Gastroesophageal sphincter (tissue), 3 donors: ENCODE results near the gene WIPF1.

Experiments
- EP300 ChIP-seq: sonication (generic); formaldehyde crosslinking; IDR thresholded peaks from one replicate; pipeline ENCODE4 v1.6.1; 2017; ENCODE audit warnings: antibody characterized with exemption, mild to moderate bottlenecking
- POLR2A ChIP-seq, 2 donors: fragments of 450-650 bp; IDR thresholded peaks; one replicate each; pipeline ENCODE4 v1.6.1; 2017; ENCODE audit warnings: antibody characterized with exemption in 2 of 2, mild to moderate bottlenecking in 2 of 2, moderate library complexity in 1 of 2
- POLR2AphosphoS5 ChIP-seq: sonication (generic); formaldehyde crosslinking; IDR thresholded peaks from one replicate; pipeline ENCODE4 v1.6.1; 2017; ENCODE audit warnings: antibody characterized with exemption
- TF ChIP-seq, protein P1 (sequence below), 4 experiments: fragments of 200-600 bp in 2 of 4; fragments of 450-650 bp in 2 of 4; sonication (generic) in 1 of 4; IDR thresholded peaks; one replicate each; pipeline ENCODE4 v1.5.1; 2017 to 2019; ENCODE audit warnings: antibody characterized with exemption in 4 of 4, mild to moderate bottlenecking in 2 of 4, moderate library complexity in 2 of 4

DNA sequence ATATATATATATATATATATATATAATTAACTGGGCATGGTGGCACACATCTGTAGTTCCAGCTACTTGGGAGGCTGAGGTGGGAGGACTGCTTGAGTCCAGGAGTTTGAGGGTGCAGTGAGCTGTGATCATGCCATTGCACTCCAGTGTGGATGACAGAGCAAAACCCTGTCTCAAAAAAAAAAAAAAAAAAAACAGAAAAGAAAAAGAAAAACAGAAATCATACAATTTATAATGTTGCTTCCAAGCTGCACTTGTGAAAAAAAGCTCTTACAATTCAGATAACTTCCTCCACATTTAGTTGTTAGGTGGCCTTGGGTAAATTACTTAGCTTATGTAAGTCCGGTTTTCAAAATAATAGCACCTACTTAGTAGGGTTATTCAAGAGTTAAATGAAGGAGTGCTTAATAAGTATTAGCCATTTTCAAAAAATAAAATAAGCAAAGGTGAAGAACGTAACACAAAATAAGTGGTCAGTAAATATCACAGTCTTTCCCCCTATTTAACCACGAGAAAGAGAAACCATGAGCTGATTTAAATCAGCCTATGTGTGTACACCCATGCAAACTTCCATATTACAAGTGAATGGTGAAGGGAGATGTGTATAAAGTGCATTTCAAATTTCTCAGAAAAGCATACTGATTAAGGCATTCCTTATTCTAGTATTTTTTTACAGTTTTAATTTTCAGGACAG lies 2.3 kb downstream of the WIPF1 start:
- TF ChIP-seq, protein P1, sequence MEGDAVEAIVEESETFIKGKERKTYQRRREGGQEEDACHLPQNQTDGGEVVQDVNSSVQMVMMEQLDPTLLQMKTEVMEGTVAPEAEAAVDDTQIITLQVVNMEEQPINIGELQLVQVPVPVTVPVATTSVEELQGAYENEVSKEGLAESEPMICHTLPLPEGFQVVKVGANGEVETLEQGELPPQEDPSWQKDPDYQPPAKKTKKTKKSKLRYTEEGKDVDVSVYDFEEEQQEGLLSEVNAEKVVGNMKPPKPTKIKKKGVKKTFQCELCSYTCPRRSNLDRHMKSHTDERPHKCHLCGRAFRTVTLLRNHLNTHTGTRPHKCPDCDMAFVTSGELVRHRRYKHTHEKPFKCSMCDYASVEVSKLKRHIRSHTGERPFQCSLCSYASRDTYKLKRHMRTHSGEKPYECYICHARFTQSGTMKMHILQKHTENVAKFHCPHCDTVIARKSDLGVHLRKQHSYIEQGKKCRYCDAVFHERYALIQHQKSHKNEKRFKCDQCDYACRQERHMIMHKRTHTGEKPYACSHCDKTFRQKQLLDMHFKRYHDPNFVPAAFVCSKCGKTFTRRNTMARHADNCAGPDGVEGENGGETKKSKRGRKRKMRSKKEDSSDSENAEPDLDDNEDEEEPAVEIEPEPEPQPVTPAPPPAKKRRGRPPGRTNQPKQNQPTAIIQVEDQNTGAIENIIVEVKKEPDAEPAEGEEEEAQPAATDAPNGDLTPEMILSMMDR (IDR thresholded peaks at IDR 0.05): no peak
- TF ChIP-seq EP300 (no peak), POLR2A (IDR thresholded peaks at IDR 0.05) (no peak), POLR2AphosphoS5 (no peak)
